ENCODE results near the gene RPL28.

Gene RPL28

GRCh38 chr19:55340784-55341147, 45.0 kb upstream of the RPL28 start (continued):
- TF ChIP-seq ZNF391 (tag by site-specific recombination; IDR thresholded peaks at IDR 0.05; ENCODE audit: borderline replicate concordance, low read depth) (peak; percentile 13; the same call in 1 of the 2 replicates), ZBTB7A (tag by site-specific recombination; IDR thresholded peaks at IDR 0.05; ENCODE audit: low read depth) (0 out of 2 replicates have a peak, but pooled peaks have one; percentile 19), ZIC2 (tag by site-specific recombination; IDR thresholded peaks at IDR 0.05) (peak; percentile 100), ZNF335 (tag by site-specific recombination; conservative IDR thresholded peaks at IDR 0.05) (peak; percentile 35; the same call in 1 of the 2 replicates), ZBTB8A (tag by site-specific recombination; IDR thresholded peaks at IDR 0.05) (0 out of 2 replicates have a peak, but pooled peaks have one; percentile 22), ZBTB48 (tag by site-specific recombination; IDR thresholded peaks at IDR 0.05) (peak; percentile 40; the same call in 1 of the 2 replicates), ZNF354C (tag by site-specific recombination; IDR thresholded peaks at IDR 0.05; ENCODE audit: borderline replicate concordance, low read depth) (no peak), ZSCAN16 (tag by site-specific recombination; IDR thresholded peaks at IDR 0.05) (no peak), ZFHX2 (tag by site-specific recombination; conservative IDR thresholded peaks at IDR 0.05) (peak; percentile 37), ZSCAN18 (tag by site-specific recombination; IDR thresholded peaks at IDR 0.05) (no peak), ZNF501 (tag by site-specific recombination; IDR thresholded peaks at IDR 0.05) (no peak), KLF16 (tag by site-specific recombination; IDR thresholded peaks at IDR 0.05) (0 out of 2 replicates have a peak, but pooled peaks have one; percentile 7), ZNF366 (tag by site-specific recombination; conservative IDR thresholded peaks at IDR 0.05) (peak; percentile 54; the same call in 1 of the 2 replicates)

GRCh38 chr19:55341171-55341588, 44.6 kb upstream of the RPL28 start:
- Histone ChIP-seq H3K9me3 (ENCODE audit: control insufficient read depth, insufficient read depth, low read depth, low read length) (no peaks in the 10 kb centered on the region), H3K27ac (ENCODE audit: extremely low read depth, low read depth, low read length) (peak overlapping the region; percentile 89), H3K4me1 (ENCODE audit: control insufficient read depth, insufficient read depth, low read length) (peaks cover 16% of the 10 kb centered on the region), H3K4me3 (ENCODE audit: low read depth, low read length) (peak overlapping the region; percentile 88), H3K36me3 (ENCODE audit: control insufficient read depth in 2 of 2, insufficient read depth in 1 of 2, low read length in 2 of 2) (peaks cover 3 to 46% of the 10 kb centered on the region in 2 experiments)
- CTCF ChIA-PET, result no interaction called here
- POLR2A ChIA-PET, result interaction anchor here (0.5 to 1.3 kb wide), 9 partner anchors 8 to 313 kb away, joined by 3 to 7 read pairs (median 3); no protein-coding TSS in a partner anchor
- TF ChIP-seq ZNF19 (tag by site-specific recombination; IDR thresholded peaks at IDR 0.05; ENCODE audit: low read depth) (no peak), ZNF658 (tag by site-specific recombination; IDR thresholded peaks at IDR 0.05) (no peak), SP2 (tag by site-specific recombination; IDR thresholded peaks at IDR 0.05) (peak; percentile 72), OSR2 (tag by site-specific recombination; IDR thresholded peaks at IDR 0.05) (no peak), ZNF223 (tag by site-specific recombination; IDR thresholded peaks at IDR 0.05) (no peak), ZNF398 (tag by site-specific recombination; IDR thresholded peaks at IDR 0.05) (peak; percentile 93), IKZF3 (tag by site-specific recombination; IDR thresholded peaks at IDR 0.05) (peak; percentile 33; the same call in 1 of the 2 replicates), KLF1 (tag by site-specific recombination; IDR thresholded peaks at IDR 0.05) (peak; percentile 20; the same call in 1 of the 2 replicates), WT1 (tag by site-specific recombination; IDR thresholded peaks at IDR 0.05) (no peak), ZFP41 (tag by site-specific recombination; IDR thresholded peaks at IDR 0.05; ENCODE audit: borderline replicate concordance) (no peak), ZNF184 (tag by site-specific recombination; IDR thresholded peaks at IDR 0.05) (no peak), ZNF341 (tag by site-specific recombination; IDR thresholded peaks at IDR 0.05; ENCODE audit: low read depth) (0 out of 2 replicates have a peak, but pooled peaks have one; percentile 3), ZNF777 (tag by site-specific recombination; IDR thresholded peaks at IDR 0.05; ENCODE audit: borderline replicate concordance) (no peak), ZNF513 (tag by site-specific recombination; IDR thresholded peaks at IDR 0.05) (no peak)
